Measurements from ENCODE around the gene C17orf100. TPM values are rescaled to one million over a fixed set of nuclear protein-coding genes. Genes with fewer than 3 reads are reported as not detected.
"Not testable (repeated sequence)": the region's sequence is repeated elsewhere in the genome, so short reads cannot be mapped to it uniquely, and the experiment has no call there.

C17orf100 gene
- total RNA-seq, 1 donor from 2014 or later = 3.8 TPM

GRCh38 chr17:6691546-6691945 is 40.0 kb downstream of the C17orf100 start:
- Mint-ChIP-seq H3K36me3 (ENCODE audit: low read depth, unreplicated experiment) (no peaks in the 10 kb centered on the region), H3K27ac (ENCODE audit: unreplicated experiment) (no peak overlapping the region), H3K27me3 (ENCODE audit: unreplicated experiment) (peaks cover 9% of the 10 kb centered on the region), H3K9me3 (ENCODE audit: unreplicated experiment) (no peaks in the 10 kb centered on the region), H3K4me1 (ENCODE audit: unreplicated experiment) (no peaks in the 10 kb centered on the region), H3K4me3 (ENCODE audit: unreplicated experiment) (no peak overlapping the region)
- DNase-seq (ENCODE audit: low spot score) = no peak
- TF ChIP-seq CTCF (IDR thresholded peaks at IDR 0.05; ENCODE audit: unreplicated experiment) = no peak

GRCh38 chr17:6691958-6692357 is 40.4 kb downstream of the C17orf100 start:
- not testable (repeated sequence) for H3K27ac Mint-ChIP-seq (ENCODE audit: unreplicated experiment); H3K9me3 Mint-ChIP-seq (ENCODE audit: unreplicated experiment); H3K4me1 Mint-ChIP-seq (ENCODE audit: unreplicated experiment); H3K27me3 Mint-ChIP-seq (ENCODE audit: unreplicated experiment); DNase-seq (ENCODE audit: low spot score); H3K36me3 Mint-ChIP-seq (ENCODE audit: low read depth, unreplicated experiment)
- peak overlapping the region; percentile 10 for H3K4me3 Mint-ChIP-seq (ENCODE audit: unreplicated experiment)

- H3K4me1 Mint-ChIP-seq (ENCODE audit: unreplicated experiment) = no peaks in the 10 kb centered on the region
- DNase-seq (ENCODE audit: low spot score) = no peak
- no peaks in the 10 kb centered on the region for H3K36me3 Mint-ChIP-seq (ENCODE audit: low read depth, unreplicated experiment)
- no peak overlapping the region for H3K27ac Mint-ChIP-seq (ENCODE audit: unreplicated experiment)
- no peaks in the 10 kb centered on the region for H3K9me3 Mint-ChIP-seq (ENCODE audit: unreplicated experiment)
- H3K4me3 Mint-ChIP-seq (ENCODE audit: unreplicated experiment) = no peak overlapping the region
- H3K27me3 Mint-ChIP-seq (ENCODE audit: unreplicated experiment) = peaks cover 11% of the 10 kb centered on the region
- no peak for TF ChIP-seq CTCF (IDR thresholded peaks at IDR 0.05; ENCODE audit: unreplicated experiment)
Measured at GRCh38 chr17:6695051-6695450, 43.5 kb downstream of the C17orf100 start.

GRCh38 chr17:6695565-6695964 is 44.0 kb downstream of the C17orf100 start:
- Mint-ChIP-seq H3K27ac (ENCODE audit: unreplicated experiment) (no peak overlapping the region), H3K4me3 (ENCODE audit: unreplicated experiment) (no peak overlapping the region), H3K9me3 (ENCODE audit: unreplicated experiment) (no peaks in the 10 kb centered on the region), H3K36me3 (ENCODE audit: low read depth, unreplicated experiment) (no peaks in the 10 kb centered on the region), H3K4me1 (ENCODE audit: unreplicated experiment) (peaks cover 2% of the 10 kb centered on the region), H3K27me3 (ENCODE audit: unreplicated experiment) (peaks cover 11% of the 10 kb centered on the region)
- no peak for TF ChIP-seq CTCF (IDR thresholded peaks at IDR 0.05; ENCODE audit: unreplicated experiment)
- DNase-seq (ENCODE audit: low spot score) = no peak

GRCh38 chr17:6696906-6697305 is 45.3 kb downstream of the C17orf100 start:
- H3K9me3 Mint-ChIP-seq (ENCODE audit: unreplicated experiment) = no peaks in the 10 kb centered on the region
- DNase-seq (ENCODE audit: low spot score) = no peak
- TF ChIP-seq CTCF (IDR thresholded peaks at IDR 0.05; ENCODE audit: unreplicated experiment) = no peak
- no peak overlapping the region for H3K27ac Mint-ChIP-seq (ENCODE audit: unreplicated experiment)
- peaks cover 3% of the 10 kb centered on the region for H3K4me1 Mint-ChIP-seq (ENCODE audit: unreplicated experiment)
- H3K36me3 Mint-ChIP-seq (ENCODE audit: low read depth, unreplicated experiment) = no peaks in the 10 kb centered on the region
- H3K4me3 Mint-ChIP-seq (ENCODE audit: unreplicated experiment) = no peak overlapping the region
- peaks cover 10% of the 10 kb centered on the region for H3K27me3 Mint-ChIP-seq (ENCODE audit: unreplicated experiment)

GRCh38 chr17:6698004-6698403 is 46.4 kb downstream of the C17orf100 start:
- no peak for DNase-seq (ENCODE audit: low spot score)
- H3K4me3 Mint-ChIP-seq (ENCODE audit: unreplicated experiment) = no peak overlapping the region
- H3K36me3 Mint-ChIP-seq (ENCODE audit: low read depth, unreplicated experiment) = no peaks in the 10 kb centered on the region
- H3K4me1 Mint-ChIP-seq (ENCODE audit: unreplicated experiment) = peaks cover 3% of the 10 kb centered on the region
- H3K9me3 Mint-ChIP-seq (ENCODE audit: unreplicated experiment) = no peaks in the 10 kb centered on the region
- TF ChIP-seq CTCF (IDR thresholded peaks at IDR 0.05; ENCODE audit: unreplicated experiment) = no peak
- peaks cover 10% of the 10 kb centered on the region for H3K27me3 Mint-ChIP-seq (ENCODE audit: unreplicated experiment)
- no peak overlapping the region for H3K27ac Mint-ChIP-seq (ENCODE audit: unreplicated experiment)

All from endothelial cell (in vitro differentiated cells).